Cardiac muscle cell (in vitro differentiated cells and primary cell): ENCODE measurements around the gene YIPF7. TPM values are rescaled to one million over a fixed set of nuclear protein-coding genes. Genes with fewer than 3 reads are reported as not detected.

Experiments
- DNase-seq, 2 donors: peaks; one replicate each; pipeline versions ENCODE4 v3.0.0 to v3.0.0-alpha.2; 2010 to 2017; ENCODE audit warnings: low read depth in 1 of 2, low spot score in 1 of 2
- H3K27ac ChIP-seq: fragments of 200-600 bp; sonication (generic); 2 replicates; pipeline ENCODE4 v1.5.1; 2016
- H3K27me3 ChIP-seq: fragments of 200-600 bp; sonication (generic); 2 replicates; pipeline ENCODE4 v1.6.0; 2016; ENCODE audit warnings: control low read depth
- H3K36me3 ChIP-seq: fragments of 200-600 bp; sonication (generic); 2 replicates; pipeline ENCODE4 v1.5.1; 2016; ENCODE audit warnings: control low read depth
- H3K4me1 ChIP-seq: fragments of 200-600 bp; sonication (generic); 2 replicates; pipeline ENCODE4 v1.8.1; 2017; ENCODE audit warnings: low read depth, mild to moderate bottlenecking, mixed run types
- H3K4me3 ChIP-seq: fragments of 200-600 bp; sonication (generic); 2 replicates; pipeline ENCODE4 v1.5.1; 2016; ENCODE audit warnings: mild to moderate bottlenecking
- H3K9me3 ChIP-seq: fragments of 200-600 bp; sonication (generic); 2 replicates; pipeline ENCODE4 v1.5.1; 2017; ENCODE audit warnings: low read depth, mild to moderate bottlenecking, control low read depth
- CTCF ChIP-seq: IDR thresholded peaks from 2 replicates; pipeline ENCODE4 v1.5.1; 2012; ENCODE audit warnings: low read depth, mild to moderate bottlenecking, low read length
- polyA plus RNA-seq: library from polyadenylated mRNA; unstranded; fragments of >200 nt; fragmentation: Nextera tagmentation; extraction: Ambion mirVana; gene quantifications from 2 replicates; pipeline ENCODE4 v1.2.1, GENCODE V29; 2016
- total RNA-seq: library from RNA; depleted of rRNA; stranded (reverse); fragments of >200 nt; gene quantifications from 2 replicates; pipeline ENCODE4 v1.2.3, GENCODE V29; 2016

YIPF7 gene
- total and polyA plus RNA-seq, 2 experiments from 2014 or later: not detected

DNA sequence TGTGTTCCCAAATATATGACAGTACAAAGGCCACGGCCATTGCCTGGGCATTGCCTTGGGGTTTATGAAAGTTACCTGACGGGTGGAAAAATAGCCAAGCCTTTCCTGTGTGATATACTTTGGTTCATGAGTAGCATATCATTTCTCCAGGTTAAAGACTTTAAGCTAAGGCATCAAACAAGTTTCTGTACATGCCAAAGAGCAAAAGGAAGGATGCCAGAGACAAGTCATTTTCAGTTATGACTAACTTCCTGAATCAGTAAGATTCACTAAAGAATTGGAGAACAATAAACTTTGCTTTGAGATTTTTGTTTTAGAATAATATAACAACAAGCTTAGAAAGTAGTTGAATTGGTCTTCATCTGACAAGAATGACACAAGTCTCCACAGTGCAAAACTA lies 17.1 kb upstream of the YIPF7 start:
- TF ChIP-seq CTCF: no peak
- Histone ChIP-seq H3K4me3 (no peak overlapping the region), H3K9me3 (no peaks in the 10 kb centered on the region), H3K4me1 (no peaks in the 10 kb centered on the region), H3K27me3 (peaks cover 9% of the 10 kb centered on the region), H3K27ac (no peak overlapping the region), H3K36me3 (no peaks in the 10 kb centered on the region)
- DNase-seq: no peak

DNA sequence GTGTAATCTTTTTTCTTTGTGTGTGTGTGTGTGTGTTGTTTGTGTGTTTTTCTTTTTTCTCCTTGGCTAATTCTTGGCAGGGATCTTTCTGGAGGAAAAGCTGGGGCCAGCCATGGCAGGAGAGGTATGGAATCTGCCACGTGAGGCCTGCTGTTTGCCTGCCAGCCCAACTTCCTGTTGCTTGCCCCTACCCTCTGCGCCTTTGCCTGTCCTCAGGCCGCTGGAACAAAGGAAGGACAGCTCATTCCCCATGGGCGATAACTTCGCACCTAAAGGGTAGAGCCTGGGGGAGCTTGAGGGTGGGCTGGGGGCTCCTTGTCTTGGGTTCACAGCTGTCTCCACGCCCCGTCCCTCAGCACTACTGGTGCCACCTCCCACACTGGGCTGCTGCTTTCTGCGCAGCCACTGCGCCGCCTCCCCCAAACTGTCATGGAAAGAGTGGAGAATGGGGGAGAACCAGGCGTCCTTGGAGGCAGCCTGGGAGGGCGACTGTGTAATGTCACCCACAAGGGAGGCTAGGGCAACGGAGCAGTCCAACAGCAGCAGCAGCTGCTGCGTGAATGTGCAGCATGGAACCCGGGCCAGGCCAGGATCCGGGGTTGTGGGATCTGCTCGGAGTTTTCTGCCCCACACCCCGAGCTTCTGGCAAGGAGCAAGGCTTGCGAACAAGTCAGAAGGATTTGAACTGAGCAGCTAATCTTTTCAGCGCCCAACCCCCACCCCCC lies 12.3 kb upstream of the YIPF7 start:
- Histone ChIP-seq H3K27me3 (no peaks in the 10 kb centered on the region), H3K4me3 (no peak overlapping the region), H3K4me1 (no peaks in the 10 kb centered on the region), H3K36me3 (no peaks in the 10 kb centered on the region), H3K9me3 (no peaks in the 10 kb centered on the region), H3K27ac (no peak overlapping the region)
- no peak for TF ChIP-seq CTCF
- no peak for DNase-seq

- no peak for TF ChIP-seq CTCF
- Histone ChIP-seq H3K9me3 (no peaks in the 10 kb centered on the region), H3K4me1 (no peaks in the 10 kb centered on the region), H3K4me3 (no peak overlapping the region), H3K27me3 (no peaks in the 10 kb centered on the region), H3K36me3 (no peaks in the 10 kb centered on the region), H3K27ac (no peak overlapping the region)
- DNase-seq: no peak
These were observed 11.2 kb upstream of the YIPF7 start for GRCh38 chr4:44662623-44663005.

- Histone ChIP-seq H3K27ac (no peak overlapping the region), H3K4me1 (no peaks in the 10 kb centered on the region), H3K4me3 (no peak overlapping the region), H3K27me3 (no peaks in the 10 kb centered on the region), H3K9me3 (no peaks in the 10 kb centered on the region), H3K36me3 (no peaks in the 10 kb centered on the region)
- no peak for TF ChIP-seq CTCF
- DNase-seq: no peak
These were observed 10.7 kb upstream of the YIPF7 start for GRCh38 chr4:44661940-44662622.

- Histone ChIP-seq H3K27ac (no peak overlapping the region), H3K36me3 (no peaks in the 10 kb centered on the region), H3K4me1 (no peaks in the 10 kb centered on the region), H3K4me3 (no peak overlapping the region), H3K27me3 (no peaks in the 10 kb centered on the region), H3K9me3 (no peaks in the 10 kb centered on the region)
- no peak for TF ChIP-seq CTCF
- DNase-seq: no peak
These were observed 9.0 kb upstream of the YIPF7 start for GRCh38 chr4:44660396-44660795.
